HFF-Myc (cell line): ENCODE measurements around the gene SMC4.

Experiments used
- DNase-seq: peaks from one replicate; pipeline ENCODE4 v3.0.0-alpha.2; 2011; ENCODE audit warnings: low read depth; ENCODE audit errors: extremely low read depth
- H3K4me3 ChIP-seq: replicated peaks from 2 replicates; pipeline ENCODE4 v1.5.1; 2011; ENCODE audit warnings: low read depth, mild to moderate bottlenecking, control low read depth, low read length
- CTCF ChIP-seq: IDR thresholded peaks from 2 replicates; pipeline ENCODE4 v1.5.1; 2012; ENCODE audit warnings: mild to moderate bottlenecking, low read depth, low read length, control low read depth; ENCODE audit errors: missing control alignments

Gene SMC4

DNA sequence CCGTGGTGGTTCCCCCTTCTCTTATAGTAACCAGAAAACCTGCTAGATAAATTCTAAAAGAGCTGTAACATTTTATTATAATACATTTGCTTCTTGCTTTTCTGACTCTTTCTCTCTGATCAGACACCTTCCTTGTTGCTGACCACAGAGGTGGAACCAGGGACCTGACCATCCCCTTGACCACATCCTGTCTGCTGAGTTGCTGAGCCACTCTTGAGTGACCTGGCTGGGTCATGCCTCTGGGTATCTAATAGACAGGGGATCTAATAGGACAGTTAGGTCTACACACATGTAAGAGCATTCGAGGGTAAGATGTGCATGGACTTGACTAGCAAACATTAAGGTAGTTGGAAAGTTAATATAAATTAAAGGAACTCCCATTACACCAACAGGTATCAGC is 72.9 kb downstream of the SMC4 start:
- no peak for DNase-seq
- TF ChIP-seq CTCF, result no peak
- H3K4me3 ChIP-seq, result no peak overlapping the region

DNA sequence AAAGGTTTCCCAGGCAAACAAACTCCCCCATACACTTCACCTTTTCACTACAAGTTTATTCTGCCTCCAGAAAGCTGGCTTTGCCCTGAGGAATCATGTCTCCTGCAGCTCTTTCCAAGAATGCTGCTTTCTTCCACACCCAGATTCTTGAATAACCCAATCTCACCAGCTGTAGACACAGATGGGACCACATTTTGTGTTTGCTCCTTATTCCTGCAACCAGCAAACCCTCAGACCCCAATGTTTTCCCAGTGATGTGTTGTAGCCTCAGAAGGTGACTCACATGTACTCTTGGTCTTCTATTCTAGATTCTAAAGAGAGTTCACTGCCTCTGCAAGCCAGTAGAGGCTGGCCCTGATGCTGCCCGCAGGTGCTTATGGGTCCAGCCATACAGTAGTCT is 73.8 kb downstream of the SMC4 start:
- no peak overlapping the region for H3K4me3 ChIP-seq
- DNase-seq, result peak; percentile 54
- TF ChIP-seq CTCF, result no peak

DNA sequence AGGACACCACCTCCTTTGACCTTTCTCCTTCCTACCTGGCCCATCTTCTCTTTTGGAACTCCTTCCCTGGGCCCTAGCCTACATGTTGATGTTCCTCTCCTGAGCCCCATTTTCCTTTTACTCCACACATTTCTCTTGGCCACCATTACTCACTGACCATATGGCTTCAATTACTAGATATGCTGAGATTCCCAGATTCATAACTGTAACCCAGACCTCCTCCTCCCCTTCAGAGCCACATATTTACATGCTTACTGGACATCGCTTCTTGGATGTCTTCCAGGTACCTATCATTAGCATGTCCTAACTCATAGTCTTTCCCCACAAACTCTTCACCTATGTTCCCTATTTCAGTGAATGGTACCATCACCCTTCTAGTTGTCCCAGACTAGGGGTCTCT is 74.5 kb downstream of the SMC4 start:
- TF ChIP-seq CTCF, result no peak
- DNase-seq, result peak; percentile 97
- no peak overlapping the region for H3K4me3 ChIP-seq

GRCh38 chr3:160474416-160474838 is 75.0 kb downstream of the SMC4 start:
- no peak for TF ChIP-seq CTCF
- no peak overlapping the region for H3K4me3 ChIP-seq
- DNase-seq, result peak; percentile 64

DNA sequence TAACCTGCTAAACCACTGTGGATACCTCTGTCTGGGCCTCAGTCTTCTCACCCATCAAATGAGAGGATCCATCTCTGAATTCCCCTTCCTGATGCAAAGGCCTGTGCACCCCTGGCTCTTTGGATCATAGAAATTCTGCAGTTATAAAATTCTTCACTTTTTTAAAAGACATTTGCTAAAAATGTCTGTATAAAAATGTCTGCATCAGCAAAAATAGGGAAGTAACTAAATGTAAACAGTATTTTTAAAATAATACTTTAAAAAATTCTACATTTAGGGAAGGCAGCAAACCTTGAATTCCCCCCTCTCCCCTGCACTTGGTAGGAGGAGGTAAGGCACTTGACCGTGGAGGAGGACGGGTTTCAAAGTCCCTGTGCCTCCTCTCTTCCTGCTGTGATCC is 75.7 kb downstream of the SMC4 start:
- TF ChIP-seq CTCF, result no peak
- no peak overlapping the region for H3K4me3 ChIP-seq
- DNase-seq, result no peak

DNA sequence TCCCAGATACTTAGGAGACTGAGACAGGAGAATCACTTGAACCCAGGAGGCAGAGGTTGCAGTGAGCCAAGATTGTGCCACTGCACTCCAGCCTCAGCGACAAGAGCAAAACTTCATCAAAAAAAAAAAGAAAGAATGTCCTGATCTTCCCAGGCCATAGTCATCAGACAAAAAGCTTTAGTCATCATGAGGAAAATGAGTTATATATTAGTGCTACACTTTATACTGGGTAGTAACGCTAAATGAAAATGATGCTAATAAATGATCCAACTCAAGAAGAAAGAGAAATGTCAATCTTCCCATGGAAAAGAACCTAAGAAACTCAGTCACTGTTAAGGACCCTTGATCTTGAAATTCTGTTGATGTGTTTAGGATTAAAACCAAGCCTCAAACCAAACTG is 76.4 kb downstream of the SMC4 start:
- TF ChIP-seq CTCF, result no peak
- H3K4me3 ChIP-seq, result no peak overlapping the region
- no peak for DNase-seq

DNA sequence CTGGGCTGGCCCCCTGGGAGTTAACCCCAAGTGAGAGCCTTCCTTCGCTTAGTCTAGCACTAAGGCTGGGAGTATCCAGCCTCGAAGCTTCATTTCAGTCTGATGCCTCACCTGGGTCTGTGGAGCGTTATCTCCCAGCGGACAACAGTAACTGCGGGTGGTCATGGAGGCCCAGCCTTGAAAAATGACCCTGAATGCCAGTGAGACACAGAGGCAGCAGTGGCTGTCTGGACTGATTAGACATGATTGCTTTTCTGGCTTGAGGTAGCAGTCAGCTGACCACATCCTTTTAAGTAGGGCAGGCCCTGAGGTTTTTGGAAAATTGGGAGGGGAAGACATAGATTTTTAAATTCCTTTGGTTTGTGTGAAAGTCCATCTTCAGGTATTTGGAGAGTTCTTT is 78.3 kb downstream of the SMC4 start:
- no peak for TF ChIP-seq CTCF
- no peak for DNase-seq
- H3K4me3 ChIP-seq, result no peak overlapping the region
